ENCODE data around the gene UNCX. TPM values are rescaled to one million over a fixed set of nuclear protein-coding genes. Genes with fewer than 3 reads are reported as not detected.
A peak's percentile ranks its signal among the peaks of the same experiment; 100 is the strongest.

The UNCX gene
- total and polyA plus RNA-seq, 9 of the 15 experiments (the other 6 are each of a cell fraction or from before 2014, with no cell fraction given): not detected

- Histone ChIP-seq H3K27me3 (ENCODE audit: control insufficient read depth in 2 of 2, insufficient read depth in 2 of 2, low read length in 2 of 2) (peaks cover 38 to 60% of the 10 kb centered on the region in 2 experiments), H3K79me2 (ENCODE audit: control insufficient read depth, insufficient read depth, low read length) (no peaks in the 10 kb centered on the region), H3K9ac (ENCODE audit: insufficient read depth in 1 of 2, low read depth in 2 of 2, low read length in 2 of 2) (no peak overlapping the region), H3K36me3 (ENCODE audit: control insufficient read depth, insufficient read depth, low read length) (no peaks in the 10 kb centered on the region), H3K4me1 (replicated peaks in 1 of 2; ENCODE audit: control insufficient read depth in 2 of 2, insufficient read depth in 2 of 2, low read length in 2 of 2) (peaks cover 3 to 25% of the 10 kb centered on the region in 2 experiments; a peak in 4 of 5 replicates), H3K4me2 (ENCODE audit: insufficient read depth, low read length) (no peak overlapping the region), H3K9me1 (ENCODE audit: control insufficient read depth, insufficient read depth, low read length) (no peaks in the 10 kb centered on the region), H3K9me3 (replicated peaks; ENCODE audit: control insufficient read depth, insufficient read depth, low read depth, low read length) (no peaks in the 10 kb centered on the region), H2AFZ (ENCODE audit: low read depth, low read length) (no peak overlapping the region), H3K27ac (ENCODE audit: extremely low read depth, low read depth, low read length) (no peak overlapping the region), H4K20me1 (replicated peaks; ENCODE audit: control insufficient read depth, insufficient read depth, low read length) (peaks cover 6% of the 10 kb centered on the region; the same call in 1 of the 2 replicates), H3K4me3 (no peak overlapping the region)
- intact Hi-C loops (cut with micrococcal nuclease) (loop anchor here (10.0 kb wide), 1 partner anchor 144 kb away; no protein-coding TSS in a partner anchor), in situ Hi-C loops (cut with MboI) (loop anchor here (5.0 kb wide), 1 partner anchor 256 kb away; no protein-coding TSS in a partner anchor)
- 5% methylated on average over 22 of the region's 22 CpGs for WGBS (ENCODE audit: insufficient coverage, low coverage, missing lambda C conversion rate)
- BruUV-seq (replicated peaks): no TSS peak
- CTCF ChIA-PET (ENCODE audit: low intra/inter-chr PET ratio): no interaction called here
- no peak for FAIRE-seq
- TF ChIP-seq ZC3H8 (IDR thresholded peaks at IDR 0.05): no peak
- POLR2A ChIA-PET: interaction anchor here (0.6 to 1.4 kb wide), 4 partner anchors 9 to 404 kb away, joined by 3 read pairs; no protein-coding TSS in a partner anchor
- DNase-seq (ENCODE audit: extremely low read depth in 1 of 4, low spot score in 3 of 4): no peak
- ATAC-seq: no peak
These were observed 11.5 kb upstream of the UNCX start for GRCh38 chr7:1220977-1221745.

DNA sequence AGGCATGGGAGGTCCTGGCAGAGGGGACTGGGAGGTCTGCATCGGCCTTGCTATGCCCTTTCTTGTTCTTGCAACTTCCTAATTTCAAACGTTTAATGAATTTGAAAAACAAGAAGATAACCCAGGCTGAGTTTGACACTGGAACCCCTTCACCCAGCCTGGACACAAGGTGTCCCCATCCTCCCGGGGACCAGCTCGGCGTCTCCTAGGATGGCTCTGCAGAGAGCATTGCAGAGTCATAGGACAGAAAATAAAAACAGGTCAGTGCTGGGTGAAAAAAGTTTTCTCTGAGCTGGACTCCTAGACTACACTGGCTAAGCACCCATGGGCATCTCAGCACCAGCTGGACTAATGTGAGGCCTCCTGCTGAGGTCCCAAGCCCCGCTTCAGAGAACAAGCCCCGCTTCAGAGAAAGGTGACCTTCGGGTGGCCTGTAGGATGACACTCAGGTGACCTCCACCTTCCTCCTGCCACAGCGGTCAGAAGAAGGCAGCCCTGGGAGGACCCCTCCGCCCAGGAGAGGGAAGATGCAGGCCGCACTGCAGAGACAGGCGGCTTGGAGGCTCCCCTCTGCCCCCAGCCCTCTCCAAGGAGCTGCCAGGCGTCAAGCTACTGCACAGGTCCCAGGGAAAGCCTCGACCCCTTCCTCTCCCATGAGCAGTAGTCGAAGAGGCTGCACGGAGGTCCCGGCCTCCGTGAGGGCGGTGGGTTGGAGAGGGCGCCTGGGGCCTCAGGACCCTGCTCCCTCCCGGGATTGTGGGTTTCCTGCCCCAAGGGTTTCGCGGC is 9.3 kb upstream of the UNCX start:
- no TSS peak for BruUV-seq (replicated peaks)
- WGBS (ENCODE audit: insufficient coverage, low coverage, missing lambda C conversion rate): 10% methylated on average over 18 of the region's 23 CpGs
- no peak overlapping the region for H3K4me3 ChIP-seq
- intact Hi-C loops (cut with micrococcal nuclease): loop anchor here (10.0 kb wide), 1 partner anchor 141 kb away; no protein-coding TSS in a partner anchor
- in situ Hi-C loops (cut with MboI): loop anchor here (5.0 kb wide), 1 partner anchor 254 kb away; no protein-coding TSS in a partner anchor
- H3K9me3 ChIP-seq (replicated peaks; ENCODE audit: control insufficient read depth, insufficient read depth, low read depth, low read length): no peaks in the 10 kb centered on the region
- no peak overlapping the region for H3K4me2 ChIP-seq (ENCODE audit: insufficient read depth, low read length)
- ATAC-seq (peak; percentile 79), FAIRE-seq (peak; percentile 77), DNase-seq (ENCODE audit: extremely low read depth in 1 of 4, low spot score in 3 of 4) (peak in 2 of 4 experiments; percentile 58 to 64)
- H3K9me1 ChIP-seq (ENCODE audit: control insufficient read depth, insufficient read depth, low read length): no peaks in the 10 kb centered on the region
- H3K4me1 ChIP-seq (replicated peaks in 1 of 2; ENCODE audit: control insufficient read depth in 2 of 2, insufficient read depth in 2 of 2, low read length in 2 of 2): peaks cover 3 to 35% of the 10 kb centered on the region in 2 experiments; a peak in 4 of 5 replicates
- CTCF ChIA-PET (ENCODE audit: low intra/inter-chr PET ratio): interaction anchor here (0.7 to 3.3 kb wide), 4 partner anchors 189 to 251 kb away, joined by 3 to 27 read pairs (median 6); no protein-coding TSS in a partner anchor
- no peaks in the 10 kb centered on the region for H3K79me2 ChIP-seq (ENCODE audit: control insufficient read depth, insufficient read depth, low read length)
- peaks cover 6% of the 10 kb centered on the region; the same call in 1 of the 2 replicates for H4K20me1 ChIP-seq (replicated peaks; ENCODE audit: control insufficient read depth, insufficient read depth, low read length)
- H3K36me3 ChIP-seq (ENCODE audit: control insufficient read depth, insufficient read depth, low read length): no peaks in the 10 kb centered on the region
- no peak overlapping the region for H2AFZ ChIP-seq (ENCODE audit: low read depth, low read length)
- H3K9ac ChIP-seq (ENCODE audit: insufficient read depth in 1 of 2, low read depth in 2 of 2, low read length in 2 of 2): no peak overlapping the region
- POLR2A ChIA-PET: interaction anchor here (0.5 to 0.7 kb wide), 2 partner anchors 181 to 207 kb away, joined by 4 read pairs; no protein-coding TSS in a partner anchor
- no peak overlapping the region for H3K27ac ChIP-seq (ENCODE audit: extremely low read depth, low read depth, low read length)
- peaks cover 54 to 75% of the 10 kb centered on the region in 2 experiments for H3K27me3 ChIP-seq (ENCODE audit: control insufficient read depth in 2 of 2, insufficient read depth in 2 of 2, low read length in 2 of 2)
- TF ChIP-seq RBBP5 (IDR thresholded peaks at IDR 0.05; ENCODE audit: borderline replicate concordance, insufficient read depth, low read length, poor library complexity, severe bottlenecking): no peak
- TF ChIP-seq, protein P1, sequence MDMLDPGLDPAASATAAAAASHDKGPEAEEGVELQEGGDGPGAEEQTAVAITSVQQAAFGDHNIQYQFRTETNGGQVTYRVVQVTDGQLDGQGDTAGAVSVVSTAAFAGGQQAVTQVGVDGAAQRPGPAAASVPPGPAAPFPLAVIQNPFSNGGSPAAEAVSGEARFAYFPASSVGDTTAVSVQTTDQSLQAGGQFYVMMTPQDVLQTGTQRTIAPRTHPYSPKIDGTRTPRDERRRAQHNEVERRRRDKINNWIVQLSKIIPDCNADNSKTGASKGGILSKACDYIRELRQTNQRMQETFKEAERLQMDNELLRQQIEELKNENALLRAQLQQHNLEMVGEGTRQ (CRISPR knock-in tag; IDR thresholded peaks at IDR 0.05): no peak
- no peak for TF ChIP-seq ZNF143 (CRISPR knock-in tag; IDR thresholded peaks at IDR 0.05)
- TF ChIP-seq XRCC4 (IDR thresholded peaks at IDR 0.05; ENCODE audit: extremely low read depth, insufficient read depth, insufficient read length): no peak
- no peak for TF ChIP-seq KLF1 (tag; IDR thresholded peaks at IDR 0.05)
- TF ChIP-seq POLR3A (IDR thresholded peaks at IDR 0.05; ENCODE audit: borderline replicate concordance, extremely low read depth, insufficient read depth, insufficient read length): no peak
- TF ChIP-seq GABPB1 (CRISPR knock-in tag; IDR thresholded peaks at IDR 0.05): no peak
- peak in 1 of 2 experiments; percentile 66; a peak in 3 of 4 replicates for TF ChIP-seq RAD21 (CRISPR knock-in tag; conservative IDR thresholded peaks at IDR 0.05 in 1 of 2, IDR thresholded peaks at IDR 0.05 in 1 of 2)
